DOHH2 (cell line): ENCODE measurements around the gene CHPF2.

Experiments used
- H3F3A ChIP-seq: fragments of 200-600 bp; sonication (generic), shearing (Covaris generic); 2 replicates; pipeline ENCODE4 v1.6.0; 2016; ENCODE audit warnings: antibody characterized with exemption, mild to moderate bottlenecking; ENCODE audit not compliant: control insufficient read depth, insufficient read depth
- H3K27ac ChIP-seq: fragments of 200-600 bp; sonication (generic); 2 replicates; pipeline ENCODE4 v1.5.1; 2014; ENCODE audit warnings: low read depth, mild to moderate bottlenecking, low read length, moderate library complexity
- H3K27me3 ChIP-seq: fragments of 200-600 bp; sonication (generic); 2 replicates; pipeline ENCODE4 v1.6.1; 2014; ENCODE audit warnings: mild to moderate bottlenecking, low read length, mixed read lengths; ENCODE audit not compliant: control insufficient read depth
- H3K36me3 ChIP-seq: fragments of 200-600 bp; sonication (generic); 2 replicates; pipeline ENCODE4 v1.6.1; 2014; ENCODE audit warnings: mild to moderate bottlenecking, low read length, moderate library complexity, mixed read lengths; ENCODE audit not compliant: control insufficient read depth
- H3K4me1 ChIP-seq: fragments of 200-600 bp; sonication (generic); 2 replicates; pipeline ENCODE4 v1.6.1; 2014; ENCODE audit warnings: mild to moderate bottlenecking, low read length, mixed read lengths; ENCODE audit not compliant: control insufficient read depth
- H3K4me2 ChIP-seq: fragments of 200-600 bp; sonication (generic); 2 replicates; pipeline ENCODE4 v1.6.0; 2014; ENCODE audit warnings: mild to moderate bottlenecking, low read length, moderate library complexity
- H3K4me3 ChIP-seq: fragments of 200-600 bp; sonication (generic); 2 replicates; pipeline ENCODE4 v1.5.1; 2014; ENCODE audit warnings: mild to moderate bottlenecking, low read length, mixed read lengths
- H3K79me2 ChIP-seq: fragments of 200-600 bp; sonication (generic); 2 replicates; pipeline ENCODE4 v1.6.1; 2014; ENCODE audit warnings: mild to moderate bottlenecking, low read length, mixed read lengths; ENCODE audit not compliant: control insufficient read depth
- H3K9me2 ChIP-seq: fragments of 200-600 bp; sonication (generic); replicated peaks from 2 replicates; pipeline ENCODE4 v1.6.1; 2014; ENCODE audit warnings: mild to moderate bottlenecking, low read length, mixed read lengths; ENCODE audit not compliant: control insufficient read depth
- H3K9me3 ChIP-seq: fragments of 200-600 bp; sonication (generic); 2 replicates; pipeline ENCODE4 v1.6.1; 2014; ENCODE audit warnings: antibody characterized with exemption, low read length, mixed read lengths; ENCODE audit not compliant: control insufficient read depth, insufficient read depth
- H4K20me1 ChIP-seq: fragments of 200-600 bp; sonication (generic); 2 replicates; pipeline ENCODE4 v1.6.0; 2014; ENCODE audit warnings: low read depth, mild to moderate bottlenecking, antibody characterized with exemption, low read length, moderate library complexity; ENCODE audit not compliant: control insufficient read depth, insufficient read depth
- EZH2phosphoT487 ChIP-seq: fragments of 200-600 bp; sonication (generic); IDR thresholded peaks from 2 replicates; pipeline ENCODE4 v1.6.1; 2017; ENCODE audit warnings: borderline replicate concordance, mild to moderate bottlenecking, antibody characterized with exemption, low read length, moderate library complexity, mixed read lengths
- TF ChIP-seq, protein P1 (sequence below): fragments of 200-600 bp; sonication (generic); IDR thresholded peaks from one replicate; pipeline ENCODE4 v1.5.1; 2014; ENCODE audit warnings: antibody characterized with exemption, mild to moderate bottlenecking, low read depth, low read length; ENCODE audit not compliant: poor library complexity, severe bottlenecking

Gene CHPF2

DNA sequence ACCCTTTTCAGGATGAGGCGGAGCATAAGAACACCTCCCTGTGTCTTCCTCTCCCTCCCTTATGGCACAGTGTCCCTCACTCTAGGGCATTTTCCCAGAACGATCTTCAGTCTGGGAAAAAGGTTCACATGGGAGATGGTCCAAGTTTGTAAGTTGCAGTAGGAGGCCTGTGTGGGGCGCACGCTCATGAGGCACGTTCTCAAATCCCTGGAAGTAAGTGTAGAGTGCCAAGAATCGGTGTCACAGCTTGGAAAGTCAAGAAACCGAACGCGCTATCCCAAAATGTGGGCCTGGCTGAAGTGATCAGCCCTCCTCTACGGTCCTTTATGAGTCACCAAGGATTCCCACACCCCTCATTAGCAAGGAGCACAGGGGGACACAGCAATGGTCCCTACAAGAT lies 40.1 kb downstream of the CHPF2 start:
- H3K27ac ChIP-seq = no peak overlapping the region
- TF ChIP-seq EZH2phosphoT487 = no peak
- TF ChIP-seq, protein P1, sequence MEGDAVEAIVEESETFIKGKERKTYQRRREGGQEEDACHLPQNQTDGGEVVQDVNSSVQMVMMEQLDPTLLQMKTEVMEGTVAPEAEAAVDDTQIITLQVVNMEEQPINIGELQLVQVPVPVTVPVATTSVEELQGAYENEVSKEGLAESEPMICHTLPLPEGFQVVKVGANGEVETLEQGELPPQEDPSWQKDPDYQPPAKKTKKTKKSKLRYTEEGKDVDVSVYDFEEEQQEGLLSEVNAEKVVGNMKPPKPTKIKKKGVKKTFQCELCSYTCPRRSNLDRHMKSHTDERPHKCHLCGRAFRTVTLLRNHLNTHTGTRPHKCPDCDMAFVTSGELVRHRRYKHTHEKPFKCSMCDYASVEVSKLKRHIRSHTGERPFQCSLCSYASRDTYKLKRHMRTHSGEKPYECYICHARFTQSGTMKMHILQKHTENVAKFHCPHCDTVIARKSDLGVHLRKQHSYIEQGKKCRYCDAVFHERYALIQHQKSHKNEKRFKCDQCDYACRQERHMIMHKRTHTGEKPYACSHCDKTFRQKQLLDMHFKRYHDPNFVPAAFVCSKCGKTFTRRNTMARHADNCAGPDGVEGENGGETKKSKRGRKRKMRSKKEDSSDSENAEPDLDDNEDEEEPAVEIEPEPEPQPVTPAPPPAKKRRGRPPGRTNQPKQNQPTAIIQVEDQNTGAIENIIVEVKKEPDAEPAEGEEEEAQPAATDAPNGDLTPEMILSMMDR = no peak
- no peaks in the 10 kb centered on the region for H3F3A ChIP-seq
- no peaks in the 10 kb centered on the region for H4K20me1 ChIP-seq
- no peak overlapping the region for H3K4me2 ChIP-seq
- H3K79me2 ChIP-seq = no peaks in the 10 kb centered on the region
- peaks cover 3% of the 10 kb centered on the region; the same call in 1 of the 2 replicates for H3K4me1 ChIP-seq
- peaks cover 21% of the 10 kb centered on the region for H3K27me3 ChIP-seq
- H3K9me3 ChIP-seq = no peaks in the 10 kb centered on the region
- H3K36me3 ChIP-seq = no peaks in the 10 kb centered on the region
- no peaks in the 10 kb centered on the region for H3K9me2 ChIP-seq
- H3K4me3 ChIP-seq = no peak overlapping the region

DNA sequence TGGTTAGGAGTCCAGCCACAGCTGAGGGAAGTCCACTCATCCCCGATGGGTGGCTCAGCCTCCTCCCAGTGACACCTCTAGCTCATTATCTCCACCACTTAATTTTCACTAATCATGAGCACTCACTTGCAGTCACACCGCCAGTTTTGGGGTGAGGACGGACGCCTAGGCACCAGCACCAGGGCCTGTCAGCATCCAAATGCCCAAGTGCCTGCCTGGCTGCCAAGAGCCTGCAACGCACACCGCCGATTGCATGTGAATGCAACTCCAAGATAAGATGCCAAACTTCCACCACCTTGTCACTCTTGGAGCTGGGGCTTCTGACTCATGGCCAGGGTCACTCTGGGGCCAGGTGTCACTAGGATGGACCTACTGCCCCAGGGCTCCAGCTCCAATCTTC lies 40.6 kb downstream of the CHPF2 start:
- H3K79me2 ChIP-seq = no peaks in the 10 kb centered on the region
- TF ChIP-seq, protein P1 = no peak
- TF ChIP-seq EZH2phosphoT487 = no peak
- H3K36me3 ChIP-seq = no peaks in the 10 kb centered on the region
- H3K4me3 ChIP-seq = no peak overlapping the region
- no peak overlapping the region for H3K4me2 ChIP-seq
- H3F3A ChIP-seq = no peaks in the 10 kb centered on the region
- H3K9me3 ChIP-seq = no peaks in the 10 kb centered on the region
- H3K4me1 ChIP-seq = peaks cover 3% of the 10 kb centered on the region; the same call in 1 of the 2 replicates
- no peak overlapping the region for H3K27ac ChIP-seq
- H3K9me2 ChIP-seq = no peaks in the 10 kb centered on the region
- H3K27me3 ChIP-seq = peaks cover 24% of the 10 kb centered on the region
- no peaks in the 10 kb centered on the region for H4K20me1 ChIP-seq

DNA sequence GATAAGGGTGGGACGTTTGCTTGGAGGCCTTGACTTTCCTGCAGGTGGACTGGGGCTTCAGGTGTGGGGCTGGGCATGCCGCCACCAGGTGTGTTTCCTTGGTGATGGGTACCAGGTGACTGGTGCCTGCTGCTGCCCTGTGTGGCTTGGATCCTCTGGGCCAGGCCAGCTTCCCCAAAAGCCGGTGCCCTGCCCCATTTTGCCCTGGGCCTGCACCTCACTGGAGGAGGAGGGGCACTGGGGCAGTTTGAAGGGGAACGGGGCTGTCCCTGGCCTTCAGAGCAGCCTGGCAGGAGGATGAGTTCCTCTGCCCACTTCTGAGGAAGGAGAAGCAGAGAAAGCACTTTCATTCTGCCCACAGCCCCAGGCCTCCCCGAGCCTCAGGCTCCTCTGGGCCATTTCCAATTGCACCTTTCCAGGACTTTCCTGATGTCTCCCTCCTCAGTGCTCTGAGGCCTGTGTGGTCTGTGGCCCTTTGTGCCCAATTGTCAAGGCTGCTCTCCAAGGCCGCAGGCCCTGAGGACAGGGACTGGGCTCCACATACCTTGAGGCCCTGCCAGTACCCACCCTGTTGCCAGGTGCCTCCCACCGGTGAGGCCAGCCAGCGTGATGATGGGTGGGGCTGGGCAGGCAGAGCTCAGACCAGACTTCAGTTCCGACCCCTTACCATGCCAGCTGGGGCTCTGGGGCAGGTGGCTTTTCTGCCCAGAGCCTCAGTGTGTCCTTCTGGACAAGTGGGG lies 41.5 kb downstream of the CHPF2 start:
- no peak overlapping the region for H3K4me3 ChIP-seq
- H3K9me3 ChIP-seq = no peaks in the 10 kb centered on the region
- H3K4me1 ChIP-seq = peaks cover 3% of the 10 kb centered on the region; the same call in 1 of the 2 replicates
- TF ChIP-seq, protein P1 = no peak
- no peak for TF ChIP-seq EZH2phosphoT487
- peaks cover 27% of the 10 kb centered on the region for H3K27me3 ChIP-seq
- H3K4me2 ChIP-seq = no peak overlapping the region
- no peak overlapping the region for H3K27ac ChIP-seq
- no peaks in the 10 kb centered on the region for H3F3A ChIP-seq
- H3K9me2 ChIP-seq = no peaks in the 10 kb centered on the region
- no peaks in the 10 kb centered on the region for H3K36me3 ChIP-seq
- no peaks in the 10 kb centered on the region for H4K20me1 ChIP-seq
- no peaks in the 10 kb centered on the region for H3K79me2 ChIP-seq
